LNCaP clone FGC (cell line): ENCODE results near the gene CIT.
"Not testable (repeated sequence)": the region's sequence is repeated elsewhere in the genome, so short reads cannot be mapped to it uniquely, and the experiment has no call there.

Experiments used
- DNase-seq: peaks from one replicate; pipeline ENCODE4 v3.0.0-alpha.2; 2011; ENCODE audit warnings: low read depth
- H3K4me3 ChIP-seq: 2 replicates; pipeline ENCODE4 v1.5.1; 2011; ENCODE audit warnings: mild to moderate bottlenecking, low read depth, low read length, control low read depth
- CTCF ChIP-seq: IDR thresholded peaks from 2 replicates; pipeline ENCODE4 v1.5.1; 2012; ENCODE audit warnings: mild to moderate bottlenecking; ENCODE audit not compliant: control insufficient read depth, insufficient read depth; ENCODE audit errors: extremely low read depth

CIT gene

GRCh38 chr12:119664642-119665041 is 212.5 kb downstream of the CIT start:
- DNase-seq = no peak
- no peak overlapping the region for H3K4me3 ChIP-seq
- TF ChIP-seq CTCF = no peak

GRCh38 chr12:119661882-119662281 is 215.2 kb downstream of the CIT start:
- no peak for DNase-seq
- no peak overlapping the region for H3K4me3 ChIP-seq
- no peak for TF ChIP-seq CTCF

- TF ChIP-seq CTCF = no peak
- H3K4me3 ChIP-seq = no peak overlapping the region
- DNase-seq = no peak
Observed at GRCh38 chr12:119660076-119660475, 217.0 kb downstream of the CIT start.

- no peak overlapping the region for H3K4me3 ChIP-seq
- TF ChIP-seq CTCF = peak; percentile 77
- no peak for DNase-seq
Observed at GRCh38 chr12:119659289-119659897, 217.7 kb downstream of the CIT start.

GRCh38 chr12:119658166-119658565 is 219.0 kb downstream of the CIT start:
- H3K4me3 ChIP-seq, DNase-seq: not testable (repeated sequence)
- 0 out of 2 replicates have a peak, but pooled peaks have one; percentile 19 for TF ChIP-seq CTCF

- H3K4me3 ChIP-seq, DNase-seq: not testable (repeated sequence)
Observed at GRCh38 chr12:119657001-119657400, 220.1 kb downstream of the CIT start.

- TF ChIP-seq CTCF = no peak
- no peak for DNase-seq
- no peak overlapping the region for H3K4me3 ChIP-seq
Observed at GRCh38 chr12:119652665-119653064, 224.5 kb downstream of the CIT start.
